PFSK-1 (cell line): ENCODE measurements around the gene PHKA2.

Experiments used
- POLR2AphosphoS5 ChIP-seq: IDR thresholded peaks from 2 replicates; pipeline ENCODE4 v1.6.1; 2012; ENCODE audit warnings: low read depth, mild to moderate bottlenecking, control low read depth, low read length, moderate library complexity
- TAF1 ChIP-seq: IDR thresholded peaks from 2 replicates; pipeline ENCODE4 v1.6.1; 2012; ENCODE audit warnings: low read length, control low read depth, borderline replicate concordance; ENCODE audit not compliant: insufficient read depth

- TF ChIP-seq TAF1 (no peak), POLR2AphosphoS5 (no peak)
These were observed 38.4 kb downstream of the PHKA2 start for GRCh38 chrX:18945483-18945882.
